ENCODE results near the gene DACT3. TPM values are rescaled to one million over a fixed set of nuclear protein-coding genes. Genes with fewer than 3 reads are reported as not detected.

DACT3 gene
- total and polyA plus RNA-seq, 11 donors: 2.4 to 23.4 (median 14.2) TPM

GRCh38 chr19:46700704-46701103, 39.7 kb upstream of the DACT3 start:
- intact Hi-C loops (cut with DNase I): no loop called here
- Histone ChIP-seq H3K9me3 (no peaks in the 10 kb centered on the region), H3K4me1 (peaks cover 0 to 16% (median 3%) of the 10 kb centered on the region in 12 donors), H3K36me3 (peaks cover 3 to 84% (median 79%) of the 10 kb centered on the region in 9 donors), H3K4me3 (no peak overlapping the region), H3K27me3 (no peaks in the 10 kb centered on the region), H3K27ac (no peak overlapping the region)
- ATAC-seq (no peak), DNase-seq (peak in 1 of 5 donors; percentile 15)
- TF ChIP-seq POLR2A (IDR thresholded peaks at IDR 0.05) (no peak), CTCF (IDR thresholded peaks at IDR 0.05) (no peak)
- WGBS, 4 donors: 91 to 94% (median 92%) methylated on average over 13 of the region's 13 CpGs

GRCh38 chr19:46698395-46699321, 37.7 kb upstream of the DACT3 start:
- 93 to 97% (median 95%) methylated on average over 11 of the region's 11 CpGs for WGBS, 4 donors
- ATAC-seq (no peak), DNase-seq (peak in 1 of 5 donors; percentile 17)
- H3K4me3 ChIP-seq: no peak overlapping the region
- no peak overlapping the region for H3K27ac ChIP-seq
- TF ChIP-seq POLR2A (IDR thresholded peaks at IDR 0.05) (no peak), CTCF (IDR thresholded peaks at IDR 0.05) (no peak)
- peaks cover 0 to 13% (median 3%) of the 10 kb centered on the region in 12 donors for H3K4me1 ChIP-seq
- no peaks in the 10 kb centered on the region for H3K9me3 ChIP-seq
- peaks cover 3 to 96% (median 92%) of the 10 kb centered on the region in 9 donors for H3K36me3 ChIP-seq
- H3K27me3 ChIP-seq: no peaks in the 10 kb centered on the region
- intact Hi-C loops (cut with DNase I): loop anchor here in 2 of 10 donors (5.0 kb wide), 2 partner anchors 39 to 44 kb away; no protein-coding TSS in a partner anchor

- Histone ChIP-seq H3K4me3 (peak overlapping the region in 4 of 12 donors; percentile 5 to 34 (median 22)), H3K27me3 (no peaks in the 10 kb centered on the region), H3K4me1 (peaks cover 0 to 13% (median 3%) of the 10 kb centered on the region in 12 donors), H3K36me3 (peaks cover 3 to 96% (median 92%) of the 10 kb centered on the region in 9 donors), H3K27ac (no peak overlapping the region), H3K9me3 (no peaks in the 10 kb centered on the region)
- DNase-seq (peak; percentile 83 to 92 (median 91)), ATAC-seq (peak; percentile 95 to 99 (median 97))
- intact Hi-C loops (cut with DNase I): loop anchor here in 2 of 10 donors (5.0 kb wide), 2 partner anchors 40 to 45 kb away; no protein-coding TSS in a partner anchor
- no peak for TF ChIP-seq CTCF (IDR thresholded peaks at IDR 0.05)
- TF ChIP-seq POLR2A (IDR thresholded peaks at IDR 0.05): no peak
- 28 to 47% (median 37%) methylated on average over 39 of the region's 39 CpGs for WGBS, 4 donors
Observed at GRCh38 chr19:46697204-46697960, 36.4 kb upstream of the DACT3 start.
